HG03103 (cell line): ENCODE data around the gene PUS10.
"Not testable (repeated sequence)": the region's sequence is repeated elsewhere in the genome, so short reads cannot be mapped to it uniquely, and the experiment has no call there.

ENCODE experiments used
- ATAC-seq: cut with Tn5 transposase; IDR thresholded peaks from one replicate; pipeline ENCODE4 v1.9.1; 2021; ENCODE audit warnings: low read depth; ENCODE audit not compliant: unreplicated experiment

The PUS10 gene

GRCh38 chr2:60938301-60938700 lies 79.8 kb downstream of the PUS10 start:
- no peak for ATAC-seq

- ATAC-seq, result no peak
Observed at GRCh38 chr2:60936757-60937156, 81.3 kb downstream of the PUS10 start.

GRCh38 chr2:60934165-60934722 lies 83.8 kb downstream of the PUS10 start:
- ATAC-seq, result no peak

GRCh38 chr2:60932954-60933353 lies 85.1 kb downstream of the PUS10 start:
- ATAC-seq, result no peak

GRCh38 chr2:60932061-60932460 lies 86.0 kb downstream of the PUS10 start:
- ATAC-seq, result not testable (repeated sequence)

GRCh38 chr2:60926741-60927552 lies 91.1 kb downstream of the PUS10 start:
- ATAC-seq, result no peak

- ATAC-seq, result no peak
Observed at GRCh38 chr2:60925994-60926740, 91.9 kb downstream of the PUS10 start.

- ATAC-seq, result no peak
Observed at GRCh38 chr2:60907329-60907728, 110.7 kb downstream of the PUS10 start.

- no peak for ATAC-seq
Observed at GRCh38 chr2:60906395-60906794, 111.7 kb downstream of the PUS10 start.

GRCh38 chr2:60905867-60906266 lies 112.2 kb downstream of the PUS10 start:
- not testable (repeated sequence) for ATAC-seq

- ATAC-seq, result not testable (repeated sequence)
Observed at GRCh38 chr2:60901296-60901695, 116.8 kb downstream of the PUS10 start.

GRCh38 chr2:60899892-60900249 lies 118.2 kb downstream of the PUS10 start:
- no peak for ATAC-seq

- ATAC-seq, result no peak
Observed at GRCh38 chr2:60899230-60899891, 118.7 kb downstream of the PUS10 start.

- no peak for ATAC-seq
Observed at GRCh38 chr2:60898567-60898966, 119.5 kb downstream of the PUS10 start.
